Measurements from ENCODE around the gene CARMIL3. TPM values are rescaled to one million over a fixed set of nuclear protein-coding genes. Genes with fewer than 3 reads are reported as not detected.

The CARMIL3 gene
- total RNA-seq, 1 donor from 2014 or later, result not detected

- no peak for DNase-seq (ENCODE audit: low read depth)
- H3K4me3 ChIP-seq (ENCODE audit: low read depth, low read length), result no peak overlapping the region
- TF ChIP-seq CTCF (conservative IDR thresholded peaks at IDR 0.05; ENCODE audit: low read depth, low read length), result no peak
Observed at GRCh38 chr14:24096545-24097181, 44.9 kb downstream of the CARMIL3 start.

GRCh38 chr14:24098229-24098926 lies 46.6 kb downstream of the CARMIL3 start:
- TF ChIP-seq CTCF (conservative IDR thresholded peaks at IDR 0.05; ENCODE audit: low read depth, low read length), result no peak
- H3K4me3 ChIP-seq (ENCODE audit: low read depth, low read length), result no peak overlapping the region
- no peak for DNase-seq (ENCODE audit: low read depth)

- no peak for DNase-seq (ENCODE audit: low read depth)
- no peak for TF ChIP-seq CTCF (conservative IDR thresholded peaks at IDR 0.05; ENCODE audit: low read depth, low read length)
- H3K4me3 ChIP-seq (ENCODE audit: low read depth, low read length), result no peak overlapping the region
Observed at GRCh38 chr14:24098927-24099813, 47.4 kb downstream of the CARMIL3 start.

GRCh38 chr14:24100197-24100981 lies 48.6 kb downstream of the CARMIL3 start:
- no peak for TF ChIP-seq CTCF (conservative IDR thresholded peaks at IDR 0.05; ENCODE audit: low read depth, low read length)
- no peak overlapping the region for H3K4me3 ChIP-seq (ENCODE audit: low read depth, low read length)
- no peak for DNase-seq (ENCODE audit: low read depth)

- no peak for DNase-seq (ENCODE audit: low read depth)
- no peak overlapping the region for H3K4me3 ChIP-seq (ENCODE audit: low read depth, low read length)
- no peak for TF ChIP-seq CTCF (conservative IDR thresholded peaks at IDR 0.05; ENCODE audit: low read depth, low read length)
Observed at GRCh38 chr14:24100982-24101494, 49.2 kb downstream of the CARMIL3 start.

GRCh38 chr14:24102357-24103048 lies 50.7 kb downstream of the CARMIL3 start:
- no peak for DNase-seq (ENCODE audit: low read depth)
- TF ChIP-seq CTCF (conservative IDR thresholded peaks at IDR 0.05; ENCODE audit: low read depth, low read length), result no peak
- H3K4me3 ChIP-seq (ENCODE audit: low read depth, low read length), result no peak overlapping the region
